HepG2 (cell line): Measurements from ENCODE around the gene ZBTB2.

Source experiments
- HDAC6 ChIP-seq: fragments of 200-600 bp; sonication (generic); IDR thresholded peaks from 2 replicates; pipeline ENCODE4 v1.7.0; 2017; ENCODE audit warnings: mild to moderate bottlenecking, antibody characterized with exemption, low read length, low read depth
- MXD4 ChIP-seq: IDR thresholded peaks from 2 replicates; pipeline ENCODE4 v1.6.1; 2016; ENCODE audit warnings: mild to moderate bottlenecking, missing biosample characterization, missing genetic modification reagents
- REXO4 ChIP-seq: sonication (generic); formaldehyde crosslinking; IDR thresholded peaks from 2 replicates; pipeline ENCODE4 v1.8.0; 2022; ENCODE audit warnings: missing genetic modification reagents, mild to moderate bottlenecking, borderline replicate concordance
- SMC3 ChIP-seq: IDR thresholded peaks from 2 replicates; pipeline ENCODE4 v1.6.1; 2011; ENCODE audit warnings: low read length, improper control_type of control experiment
- SP1 ChIP-seq, 2 experiments: fragments of 450-650 bp in 1 of 2; sonication (generic) in 1 of 2; formaldehyde crosslinking in 1 of 2; IDR thresholded peaks; 2 replicates each; pipeline versions ENCODE4 v1.4.0 to v1.6.1; 2016 to 2020; ENCODE audit warnings: missing genetic modification reagents in 1 of 2
- ZNF292 ChIP-seq: sonication (generic); formaldehyde crosslinking; IDR thresholded peaks from 2 replicates; pipeline ENCODE4 v1.8.1; 2022; ENCODE audit warnings: mild to moderate bottlenecking, low read depth, missing genetic modification reagents, borderline replicate concordance
- ZNF75D ChIP-seq: sonication (generic); formaldehyde crosslinking; IDR thresholded peaks from 2 replicates; pipeline ENCODE4 v1.8.1; 2023; ENCODE audit warnings: missing genetic modification reagents, mild to moderate bottlenecking, borderline replicate concordance
- TF ChIP-seq, protein P1 (sequence below), 2 experiments: sonication (generic) in 1 of 2; formaldehyde crosslinking in 1 of 2; IDR thresholded peaks; 2 replicates each; pipeline versions ENCODE4 v1.5.1 to v1.6.1; 2011 to 2020; ENCODE audit warnings: borderline replicate concordance in 1 of 2, low read depth in 1 of 2, low read length in 1 of 2, mild to moderate bottlenecking in 1 of 2, missing genetic modification reagents in 1 of 2, moderate library complexity in 1 of 2
- TF ChIP-seq, protein P2 (sequence below): IDR thresholded peaks from 2 replicates; pipeline ENCODE4 v1.6.1; 2016; ENCODE audit warnings: missing compliant biosample characterization, missing genetic modification reagents, borderline replicate concordance
- TF ChIP-seq, protein P3 (sequence below): sonication (generic); formaldehyde crosslinking; IDR thresholded peaks from 2 replicates; pipeline ENCODE4 v1.5.1; 2020; ENCODE audit warnings: missing genetic modification reagents, mild to moderate bottlenecking, borderline replicate concordance

DNA sequence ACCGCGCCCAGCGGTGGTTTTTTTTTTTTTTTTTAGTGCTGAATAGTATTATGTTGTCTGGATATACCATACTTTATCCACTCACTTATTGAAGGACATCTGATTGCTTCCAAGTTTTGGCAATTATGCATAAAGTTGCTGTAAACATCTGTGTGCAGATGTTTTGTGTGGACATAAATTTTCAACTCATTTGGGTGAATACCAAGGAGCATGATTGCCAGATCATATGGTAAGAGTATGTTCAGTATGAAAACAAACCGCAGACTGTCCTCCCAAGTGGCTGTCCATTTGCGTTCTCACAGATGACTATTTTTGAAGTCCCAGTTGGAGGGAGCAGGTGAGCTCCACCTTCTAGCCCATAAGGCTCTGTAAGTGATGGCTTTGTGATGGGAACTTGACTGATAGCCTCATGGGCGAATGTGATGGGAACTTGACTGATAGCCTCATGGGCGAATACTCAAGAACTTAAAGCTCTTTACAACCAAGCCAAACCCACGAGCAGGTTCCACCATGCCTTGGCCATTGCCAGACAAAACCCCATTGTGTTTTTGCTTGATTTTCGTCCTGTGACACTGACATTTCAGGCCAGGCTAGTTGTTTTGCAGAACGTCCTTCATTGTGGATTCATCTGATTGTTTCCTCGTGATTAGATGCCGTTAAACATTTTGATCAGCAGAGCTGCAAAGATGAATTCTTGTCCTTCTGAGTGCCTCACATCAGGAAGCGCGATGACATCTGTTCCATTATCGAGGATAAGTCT, 51.0 kb downstream of the ZBTB2 start:
- TF ChIP-seq, protein P1, sequence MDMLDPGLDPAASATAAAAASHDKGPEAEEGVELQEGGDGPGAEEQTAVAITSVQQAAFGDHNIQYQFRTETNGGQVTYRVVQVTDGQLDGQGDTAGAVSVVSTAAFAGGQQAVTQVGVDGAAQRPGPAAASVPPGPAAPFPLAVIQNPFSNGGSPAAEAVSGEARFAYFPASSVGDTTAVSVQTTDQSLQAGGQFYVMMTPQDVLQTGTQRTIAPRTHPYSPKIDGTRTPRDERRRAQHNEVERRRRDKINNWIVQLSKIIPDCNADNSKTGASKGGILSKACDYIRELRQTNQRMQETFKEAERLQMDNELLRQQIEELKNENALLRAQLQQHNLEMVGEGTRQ (IDR thresholded peaks at IDR 0.05; ENCODE audit: low read depth, low read length), result no peak
- TF ChIP-seq, protein P1 (CRISPR knock-in tag; IDR thresholded peaks at IDR 0.05; ENCODE audit: borderline replicate concordance), result no peak
- TF ChIP-seq SMC3 (no peak), SP1 (IDR thresholded peaks at IDR 0.05) (no peak), SP1 (CRISPR knock-in tag; IDR thresholded peaks at IDR 0.05) (no peak), REXO4 (CRISPR knock-in tag) (no peak), HDAC6 (no peak), MXD4 (no peak), ZNF75D (CRISPR knock-in tag) (no peak), ZNF292 (CRISPR knock-in tag) (no peak)
- TF ChIP-seq, protein P2, sequence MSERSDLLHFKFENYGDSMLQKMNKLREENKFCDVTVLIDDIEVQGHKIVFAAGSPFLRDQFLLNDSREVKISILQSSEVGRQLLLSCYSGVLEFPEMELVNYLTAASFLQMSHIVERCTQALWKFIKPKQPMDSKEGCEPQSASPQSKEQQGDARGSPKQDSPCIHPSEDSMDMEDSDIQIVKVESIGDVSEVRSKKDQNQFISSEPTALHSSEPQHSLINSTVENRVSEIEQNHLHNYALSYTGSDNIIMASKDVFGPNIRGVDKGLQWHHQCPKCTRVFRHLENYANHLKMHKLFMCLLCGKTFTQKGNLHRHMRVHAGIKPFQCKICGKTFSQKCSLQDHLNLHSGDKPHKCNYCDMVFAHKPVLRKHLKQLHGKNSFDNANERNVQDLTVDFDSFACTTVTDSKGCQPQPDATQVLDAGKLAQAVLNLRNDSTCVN (CRISPR knock-in tag), result no peak
- TF ChIP-seq, protein P3, sequence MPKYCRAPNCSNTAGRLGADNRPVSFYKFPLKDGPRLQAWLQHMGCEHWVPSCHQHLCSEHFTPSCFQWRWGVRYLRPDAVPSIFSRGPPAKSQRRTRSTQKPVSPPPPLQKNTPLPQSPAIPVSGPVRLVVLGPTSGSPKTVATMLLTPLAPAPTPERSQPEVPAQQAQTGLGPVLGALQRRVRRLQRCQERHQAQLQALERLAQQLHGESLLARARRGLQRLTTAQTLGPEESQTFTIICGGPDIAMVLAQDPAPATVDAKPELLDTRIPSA (CRISPR knock-in tag), result no peak
